Activated CD8-positive, alpha-beta memory T cell treated with anti-CD3 and anti-CD28 coated beads for 24 hours (primary cell): ENCODE data around the gene KCNK2.
"Not testable (repeated sequence)": the region's sequence is repeated elsewhere in the genome, so short reads cannot be mapped to it uniquely, and the experiment has no call there.

ENCODE experiments used
- DNase-seq: peaks from one replicate; pipeline ENCODE4 v3.0.0-alpha.2; 2020

The KCNK2 gene

GRCh38 chr1:215160351-215160750, 77.8 kb downstream of the KCNK2 start:
- no peak for DNase-seq

GRCh38 chr1:215163144-215163543, 80.6 kb downstream of the KCNK2 start:
- DNase-seq = not testable (repeated sequence)

- DNase-seq = no peak
Measured at GRCh38 chr1:215166886-215167285, 84.3 kb downstream of the KCNK2 start.

- DNase-seq = no peak
Measured at GRCh38 chr1:215181518-215181917, 99.0 kb downstream of the KCNK2 start.

GRCh38 chr1:215185067-215185620, 102.6 kb downstream of the KCNK2 start:
- no peak for DNase-seq

- no peak for DNase-seq
Measured at GRCh38 chr1:215188302-215188950, 105.9 kb downstream of the KCNK2 start.

GRCh38 chr1:215192306-215192705, 109.8 kb downstream of the KCNK2 start:
- no peak for DNase-seq

GRCh38 chr1:215198021-215198420, 115.5 kb downstream of the KCNK2 start:
- DNase-seq = no peak

GRCh38 chr1:215200121-215200520, 117.6 kb downstream of the KCNK2 start:
- DNase-seq = no peak

GRCh38 chr1:215201283-215201682, 118.7 kb downstream of the KCNK2 start:
- no peak for DNase-seq

- DNase-seq = no peak
Measured at GRCh38 chr1:215202868-215203267, 120.3 kb downstream of the KCNK2 start.

GRCh38 chr1:215210167-215210566, 127.6 kb downstream of the KCNK2 start:
- no peak for DNase-seq

GRCh38 chr1:215215846-215216245, 133.3 kb downstream of the KCNK2 start:
- no peak for DNase-seq

- no peak for DNase-seq
Measured at GRCh38 chr1:215219372-215219771, 136.8 kb downstream of the KCNK2 start.

GRCh38 chr1:215220346-215220745, 137.8 kb downstream of the KCNK2 start:
- DNase-seq = no peak

- DNase-seq = no peak
Measured at GRCh38 chr1:215226757-215227156, 144.2 kb downstream of the KCNK2 start.

GRCh38 chr1:215228193-215228592, 145.7 kb downstream of the KCNK2 start:
- DNase-seq = no peak

GRCh38 chr1:215241451-215241850, 158.9 kb downstream of the KCNK2 start:
- no peak for DNase-seq

- no peak for DNase-seq
Measured at GRCh38 chr1:215243345-215244054, 161.0 kb downstream of the KCNK2 start.

- DNase-seq = no peak
Measured at GRCh38 chr1:215250913-215251312, 168.4 kb downstream of the KCNK2 start.

- no peak for DNase-seq
Measured at GRCh38 chr1:215251428-215251827, 168.9 kb downstream of the KCNK2 start.

- DNase-seq = no peak
Measured at GRCh38 chr1:215252164-215252563, 169.6 kb downstream of the KCNK2 start.

GRCh38 chr1:215256936-215257679, 174.6 kb downstream of the KCNK2 start:
- DNase-seq = no peak

- DNase-seq = no peak
Measured at GRCh38 chr1:215260711-215261110, 178.2 kb downstream of the KCNK2 start.
